ENCODE measurements around the gene TRIM41.

DNA sequence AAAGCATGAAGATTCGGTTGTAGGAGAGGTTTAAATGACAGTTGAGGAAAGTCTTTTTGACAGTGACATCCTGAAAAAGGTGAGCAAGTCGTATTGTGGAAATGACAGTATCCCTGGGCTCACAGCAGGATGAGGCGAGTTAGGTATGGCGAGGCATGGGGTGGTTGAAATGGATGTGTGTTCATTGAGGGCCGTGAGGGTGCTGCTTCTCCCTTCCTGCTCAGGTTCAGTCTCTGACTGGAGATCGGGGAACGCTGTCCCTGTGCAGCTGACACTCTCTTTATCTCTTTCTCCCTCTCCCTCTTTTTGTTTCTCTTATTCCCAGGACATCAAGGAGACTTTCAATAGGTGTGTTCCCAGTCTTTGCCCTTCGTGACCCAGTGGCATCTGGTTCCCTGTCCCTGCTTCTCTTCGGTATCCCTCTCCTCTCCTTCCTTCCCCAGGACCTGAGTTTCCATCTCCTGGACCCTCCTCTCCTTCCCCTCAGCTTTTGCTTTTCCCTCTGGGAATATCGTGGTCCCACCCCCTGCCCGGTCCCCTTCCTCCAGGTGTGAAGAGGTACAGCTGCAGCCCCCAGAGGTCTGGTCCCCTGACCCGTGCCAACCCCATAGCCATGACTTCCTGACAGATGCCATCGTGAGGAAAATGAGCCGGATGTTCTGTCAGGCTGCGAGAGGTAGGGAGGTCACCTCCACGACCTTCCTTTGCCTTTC, 10.2 kb downstream of the TRIM41 start:
- TF ChIP-seq, protein P1, sequence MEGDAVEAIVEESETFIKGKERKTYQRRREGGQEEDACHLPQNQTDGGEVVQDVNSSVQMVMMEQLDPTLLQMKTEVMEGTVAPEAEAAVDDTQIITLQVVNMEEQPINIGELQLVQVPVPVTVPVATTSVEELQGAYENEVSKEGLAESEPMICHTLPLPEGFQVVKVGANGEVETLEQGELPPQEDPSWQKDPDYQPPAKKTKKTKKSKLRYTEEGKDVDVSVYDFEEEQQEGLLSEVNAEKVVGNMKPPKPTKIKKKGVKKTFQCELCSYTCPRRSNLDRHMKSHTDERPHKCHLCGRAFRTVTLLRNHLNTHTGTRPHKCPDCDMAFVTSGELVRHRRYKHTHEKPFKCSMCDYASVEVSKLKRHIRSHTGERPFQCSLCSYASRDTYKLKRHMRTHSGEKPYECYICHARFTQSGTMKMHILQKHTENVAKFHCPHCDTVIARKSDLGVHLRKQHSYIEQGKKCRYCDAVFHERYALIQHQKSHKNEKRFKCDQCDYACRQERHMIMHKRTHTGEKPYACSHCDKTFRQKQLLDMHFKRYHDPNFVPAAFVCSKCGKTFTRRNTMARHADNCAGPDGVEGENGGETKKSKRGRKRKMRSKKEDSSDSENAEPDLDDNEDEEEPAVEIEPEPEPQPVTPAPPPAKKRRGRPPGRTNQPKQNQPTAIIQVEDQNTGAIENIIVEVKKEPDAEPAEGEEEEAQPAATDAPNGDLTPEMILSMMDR (IDR thresholded peaks at IDR 0.05), result no peak
- no peak for TF ChIP-seq POLR2A (IDR thresholded peaks at IDR 0.05)
- no peak for TF ChIP-seq POLR2AphosphoS5 (IDR thresholded peaks at IDR 0.05)
- no peak for TF ChIP-seq EP300 (IDR thresholded peaks at IDR 0.05; ENCODE audit: low read depth)

Measured in transverse colon (tissue), 4 donors.